OCI-LY7 (cell line): Measurements from ENCODE around the gene FAM3D.

ENCODE experiments used
- CTCF ChIP-seq: fragments of 200-600 bp; sonication (generic); conservative IDR thresholded peaks from 2 replicates; pipeline ENCODE4 v1.5.1; 2014; ENCODE audit warnings: mild to moderate bottlenecking, antibody characterized with exemption, low read length, moderate library complexity, mixed read lengths
- EZH2phosphoT487 ChIP-seq: fragments of 200-600 bp; sonication (generic); IDR thresholded peaks from 2 replicates; pipeline ENCODE4 v1.6.1; 2018; ENCODE audit warnings: low read depth, borderline replicate concordance, mild to moderate bottlenecking, mixed run types, antibody characterized with exemption, low read length, moderate library complexity, mixed read lengths

- TF ChIP-seq EZH2phosphoT487 (no peak), CTCF (no peak)
Observed at GRCh38 chr3:58688574-58688973, 22.0 kb upstream of the FAM3D start.
